Fibroblast of skin of scalp (primary cell): ENCODE results near the gene UGT1A4.
"Not testable (repeated sequence)": the region's sequence is repeated elsewhere in the genome, so short reads cannot be mapped to it uniquely, and the experiment has no call there.

ENCODE experiments used
- DNase-seq: peaks from one replicate; pipeline ENCODE4 v3.0.0-alpha.2; 2013

Gene UGT1A4

DNA sequence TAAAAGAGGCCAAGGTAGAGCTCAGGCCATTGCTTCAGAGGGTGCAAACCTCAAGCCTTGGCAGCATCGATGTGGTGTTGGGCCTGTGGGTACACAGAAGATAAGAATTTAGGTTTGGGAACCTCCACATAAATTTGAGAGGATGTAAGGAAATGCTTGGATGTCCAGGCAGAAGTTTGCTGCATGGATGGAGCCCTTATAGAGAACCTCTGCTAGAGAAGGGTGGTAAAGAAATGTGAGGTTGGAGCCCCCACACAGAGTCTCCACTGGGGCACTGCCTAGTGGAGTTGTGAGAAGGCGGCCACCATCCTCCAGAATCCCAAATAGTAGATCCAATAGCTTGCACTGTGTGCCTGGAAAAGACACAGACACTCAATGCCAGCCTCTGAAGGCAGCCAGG is 32.2 kb downstream of the UGT1A4 start:
- not testable (repeated sequence) for DNase-seq

DNA sequence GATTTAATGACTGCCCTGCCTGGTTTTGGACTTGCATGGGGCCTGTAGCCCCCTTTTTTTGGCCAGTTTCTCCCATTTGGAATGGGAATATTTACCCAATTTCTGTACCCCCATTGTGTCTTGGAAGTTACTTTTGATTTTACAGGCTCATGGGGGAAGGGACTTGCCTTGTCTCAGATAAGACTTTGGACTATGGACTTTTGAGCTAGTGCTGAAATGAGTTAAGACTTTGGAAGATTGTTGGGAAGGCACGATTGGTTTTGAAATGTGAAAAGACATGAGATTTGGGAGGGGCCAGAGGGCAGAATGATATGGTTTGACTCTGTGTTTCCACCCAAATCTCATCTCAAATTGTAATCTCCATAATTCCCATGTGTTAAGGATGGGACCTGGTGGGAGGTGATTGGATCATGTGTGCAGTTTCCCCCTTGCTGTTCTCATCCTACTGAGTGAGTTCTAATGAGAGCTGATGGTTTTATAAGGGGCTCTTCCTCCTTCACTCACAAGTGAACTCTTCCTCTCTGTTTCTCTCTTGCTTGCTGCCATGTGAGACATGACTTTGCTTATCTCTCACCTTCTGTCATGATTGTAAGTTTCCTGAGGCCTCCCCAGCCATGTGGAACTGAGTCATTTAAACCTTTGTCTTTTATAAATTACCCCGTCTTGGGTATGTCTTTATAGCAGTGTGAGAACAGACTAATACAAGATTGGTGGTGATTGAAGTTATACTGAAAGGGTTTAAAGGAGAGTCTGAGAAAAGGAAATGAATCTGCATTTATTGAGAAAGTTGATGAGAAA is 32.9 kb downstream of the UGT1A4 start:
- not testable (repeated sequence) for DNase-seq

DNA sequence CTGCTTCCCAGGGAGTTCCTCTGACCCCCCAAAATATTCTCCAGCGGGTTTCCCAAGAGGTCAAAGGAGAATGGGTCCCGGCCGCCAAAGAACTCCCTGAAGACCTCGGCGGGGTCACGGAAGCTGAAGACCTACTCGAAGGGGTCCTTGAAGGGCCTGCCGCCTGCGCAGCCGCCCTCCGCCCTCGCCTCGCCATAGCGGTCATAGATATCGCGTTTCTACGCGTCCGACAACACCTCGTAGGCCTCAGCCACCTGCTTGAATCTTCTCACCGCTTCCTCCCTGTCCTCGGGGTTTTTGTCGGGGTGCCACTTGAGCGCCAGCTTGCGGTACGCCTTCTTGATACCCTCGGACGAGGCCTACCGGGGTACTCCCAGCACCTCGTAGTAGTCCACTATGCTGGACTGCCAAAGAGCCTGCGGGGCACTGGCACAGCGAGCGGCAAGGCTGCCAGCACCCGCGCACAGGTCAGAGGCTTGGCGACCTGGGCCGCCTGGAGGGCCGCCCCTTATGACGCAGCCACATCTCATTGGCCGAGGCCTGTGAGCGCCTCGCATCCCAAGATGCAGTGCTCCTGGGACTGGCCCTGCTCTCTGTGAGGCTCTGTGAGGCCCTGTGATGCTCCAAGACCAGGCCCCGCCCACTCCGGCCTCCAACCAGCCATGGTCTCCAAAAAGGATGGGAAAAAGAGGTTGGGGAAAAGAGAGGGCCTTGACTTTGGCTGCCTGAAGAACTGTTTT is 36.5 kb downstream of the UGT1A4 start:
- no peak for DNase-seq

DNA sequence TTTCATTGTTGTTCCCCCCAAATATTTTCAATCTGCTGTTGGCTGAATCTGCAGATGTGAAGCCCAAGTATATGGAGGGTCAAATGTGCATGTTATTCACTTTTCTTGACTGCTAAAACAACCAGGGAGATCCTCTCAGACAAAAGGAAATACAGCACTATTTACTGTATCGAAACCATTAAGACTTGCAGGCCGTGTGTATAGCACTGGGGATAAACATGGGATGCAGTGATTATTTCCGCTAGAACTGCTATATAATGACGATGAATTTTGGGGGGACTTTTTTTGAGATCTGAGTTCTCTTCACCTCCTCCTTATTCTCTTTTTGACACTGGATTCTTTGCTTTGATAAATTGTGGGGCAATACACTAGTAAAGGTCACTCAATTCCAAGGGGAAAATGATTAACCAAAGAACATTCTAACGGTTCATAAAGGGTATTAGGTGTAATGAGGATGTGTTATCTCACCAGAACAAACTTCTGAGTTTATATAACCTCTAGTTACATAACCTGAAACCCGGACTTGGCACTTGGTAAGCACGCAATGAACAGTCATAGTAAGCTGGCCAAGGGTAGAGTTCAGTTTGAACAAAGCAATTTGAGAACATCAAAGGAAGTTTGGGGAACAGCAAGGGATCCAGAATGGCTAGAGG is 38.0 kb downstream of the UGT1A4 start:
- DNase-seq: no peak

DNA sequence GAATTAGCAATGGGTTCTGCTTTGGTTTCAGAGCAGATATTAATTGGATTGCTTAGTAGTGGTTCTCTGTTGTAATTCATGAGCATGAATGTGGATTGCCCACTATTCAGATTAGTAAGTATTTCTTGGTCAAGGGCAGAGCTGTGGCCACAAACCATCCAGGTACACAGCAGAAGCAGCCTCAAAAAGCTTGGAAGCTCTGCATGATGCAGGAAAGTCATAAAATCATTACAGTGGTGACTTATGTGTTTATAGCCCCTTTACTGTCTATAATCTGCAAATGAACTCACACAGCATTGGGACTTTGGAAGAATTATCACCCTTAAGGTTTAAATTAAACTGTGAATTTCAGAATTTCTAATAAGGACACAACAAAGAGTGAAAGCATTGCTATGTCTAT is 39.6 kb downstream of the UGT1A4 start:
- DNase-seq: no peak

DNA sequence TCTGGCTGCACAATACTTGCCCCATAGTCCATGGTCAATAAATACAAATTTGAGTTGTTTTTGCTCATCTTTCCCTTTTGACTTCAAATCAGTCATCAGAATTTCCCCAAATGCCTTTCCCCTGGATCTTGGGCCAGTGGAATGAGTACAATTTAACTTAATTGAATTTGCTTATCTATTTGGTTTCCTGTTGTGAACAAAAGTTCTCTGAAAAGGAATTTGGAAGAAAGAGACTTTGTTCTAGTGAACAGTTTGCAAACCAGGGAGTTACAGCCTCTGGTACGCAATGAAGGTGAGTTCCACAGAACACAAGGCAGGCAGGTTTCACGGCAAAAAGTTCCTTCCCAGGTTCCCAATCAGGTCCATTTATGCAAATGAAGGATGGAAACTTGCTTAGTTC is 40.3 kb downstream of the UGT1A4 start:
- DNase-seq: no peak

DNA sequence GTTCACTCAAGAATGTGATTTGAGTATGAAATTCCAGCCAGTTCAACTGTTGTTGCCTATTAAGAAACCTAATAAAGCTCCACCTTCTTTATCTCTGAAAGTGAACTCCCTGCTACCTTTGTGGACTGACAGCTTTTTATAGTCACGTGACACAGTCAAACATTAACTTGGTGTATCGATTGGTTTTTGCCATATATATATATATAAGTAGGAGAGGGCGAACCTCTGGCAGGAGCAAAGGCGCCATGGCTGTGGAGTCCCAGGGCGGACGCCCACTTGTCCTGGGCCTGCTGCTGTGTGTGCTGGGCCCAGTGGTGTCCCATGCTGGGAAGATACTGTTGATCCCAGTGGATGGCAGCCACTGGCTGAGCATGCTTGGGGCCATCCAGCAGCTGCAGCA is 41.5 kb downstream of the UGT1A4 start, which contains the start of gene UGT1A1:
Gene UGT1A1, plus strand, starts transcription at position 228 of the 400 bp plus-strand sequence. Its CDS starts 18 bp downstream, at position 246.
- no peak for DNase-seq

DNA sequence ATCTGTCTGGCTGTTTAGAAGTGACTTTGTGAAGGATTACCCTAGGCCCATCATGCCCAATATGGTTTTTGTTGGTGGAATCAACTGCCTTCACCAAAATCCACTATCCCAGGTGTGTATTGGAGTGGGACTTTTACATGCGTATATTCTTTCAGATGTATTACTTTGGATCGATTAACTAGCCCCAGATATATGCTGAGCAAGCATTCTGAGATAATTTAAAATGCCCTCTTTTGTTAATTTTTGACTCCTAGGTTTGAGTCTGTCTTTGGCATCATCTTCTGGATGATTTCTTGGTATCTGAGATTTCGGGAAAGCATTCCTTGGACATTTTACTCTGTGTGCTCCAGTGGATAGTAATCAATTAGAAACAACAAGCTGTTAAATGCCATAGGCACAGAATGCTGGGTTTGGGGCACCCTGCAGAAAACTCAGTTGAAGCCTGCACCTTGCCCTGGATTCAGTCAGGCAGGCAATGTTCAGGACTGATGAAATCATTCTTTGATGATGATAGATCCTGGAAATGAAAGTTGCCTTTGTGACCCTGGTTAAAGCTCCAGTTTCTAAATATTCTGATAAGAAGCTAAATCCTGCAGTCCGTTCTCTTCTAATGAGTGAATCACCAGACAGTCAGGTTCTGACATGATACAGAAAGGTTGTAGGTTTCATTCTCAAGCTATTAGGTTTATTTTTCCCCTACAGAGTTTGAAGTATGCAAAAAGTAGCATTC is 42.7 kb downstream of the UGT1A4 start:
- no peak for DNase-seq

DNA sequence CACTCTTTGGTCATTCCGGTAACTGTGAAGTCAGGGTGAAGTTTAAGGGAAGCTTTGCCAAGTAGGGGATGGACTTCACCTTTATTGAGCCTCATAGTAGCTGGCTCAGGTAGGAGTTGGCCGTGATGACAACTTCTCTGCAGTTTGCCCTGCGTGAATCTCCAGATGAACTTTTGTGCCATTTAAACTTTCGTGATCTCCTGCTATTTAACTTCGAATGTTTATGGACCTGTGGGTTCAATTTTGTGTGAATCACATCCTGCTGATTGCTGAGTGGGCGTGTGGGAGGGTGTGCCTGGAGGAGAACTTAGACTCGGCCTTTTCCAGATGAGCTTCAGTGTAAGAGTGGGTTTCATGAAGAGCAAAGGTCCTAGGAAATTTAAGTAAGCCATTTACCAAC is 45.7 kb downstream of the UGT1A4 start:
- no peak for DNase-seq

DNA sequence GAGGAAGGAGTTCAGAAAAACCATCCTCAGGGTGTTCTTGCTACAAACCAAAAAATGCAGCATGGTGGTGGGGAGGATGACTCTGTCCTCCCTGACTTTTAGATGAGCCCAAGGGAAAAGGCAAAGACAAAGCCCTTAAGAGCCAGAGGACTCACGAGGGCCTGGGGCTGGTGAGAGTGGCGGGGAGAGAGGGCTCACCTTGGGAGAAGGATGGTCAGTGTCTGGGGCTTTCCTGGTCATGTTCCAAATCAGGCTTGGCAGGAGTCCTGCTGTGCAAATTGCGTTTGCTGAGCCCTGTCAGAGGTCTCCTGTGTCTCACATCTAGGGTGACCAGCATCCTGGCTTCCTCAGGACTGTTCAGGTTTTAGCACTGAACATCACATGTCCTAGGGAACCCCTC is 46.2 kb downstream of the UGT1A4 start:
- DNase-seq: no peak

DNA sequence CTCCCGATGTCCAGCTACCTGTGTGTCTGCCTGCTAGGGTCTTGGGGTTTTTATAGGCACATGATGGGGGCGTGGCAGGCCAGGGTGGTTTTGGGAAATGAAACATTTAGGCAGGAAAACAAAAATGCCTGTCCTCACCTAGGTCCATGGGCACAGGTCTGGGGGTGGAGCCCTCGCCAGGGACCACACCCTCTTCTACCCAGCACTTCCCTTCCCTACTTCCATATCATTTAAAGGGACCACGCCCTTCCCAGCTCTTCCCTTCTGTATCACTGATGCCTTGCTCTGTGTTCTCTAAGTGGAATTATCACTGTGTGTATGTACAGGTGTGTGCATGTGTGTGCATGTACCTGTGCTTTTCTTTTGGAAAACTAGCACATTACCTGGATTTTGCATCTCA is 47.9 kb downstream of the UGT1A4 start:
- no peak for DNase-seq

DNA sequence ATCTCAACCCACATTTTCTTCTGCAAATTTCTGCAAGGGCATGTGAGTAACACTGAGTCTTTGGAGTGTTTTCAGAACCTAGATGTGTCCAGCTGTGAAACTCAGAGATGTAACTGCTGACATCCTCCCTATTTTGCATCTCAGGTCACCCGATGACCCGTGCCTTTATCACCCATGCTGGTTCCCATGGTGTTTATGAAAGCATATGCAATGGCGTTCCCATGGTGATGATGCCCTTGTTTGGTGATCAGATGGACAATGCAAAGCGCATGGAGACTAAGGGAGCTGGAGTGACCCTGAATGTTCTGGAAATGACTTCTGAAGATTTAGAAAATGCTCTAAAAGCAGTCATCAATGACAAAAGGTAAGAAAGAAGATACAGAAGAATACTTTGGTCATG is 49.5 kb downstream of the UGT1A4 start:
- DNase-seq: no peak

DNA sequence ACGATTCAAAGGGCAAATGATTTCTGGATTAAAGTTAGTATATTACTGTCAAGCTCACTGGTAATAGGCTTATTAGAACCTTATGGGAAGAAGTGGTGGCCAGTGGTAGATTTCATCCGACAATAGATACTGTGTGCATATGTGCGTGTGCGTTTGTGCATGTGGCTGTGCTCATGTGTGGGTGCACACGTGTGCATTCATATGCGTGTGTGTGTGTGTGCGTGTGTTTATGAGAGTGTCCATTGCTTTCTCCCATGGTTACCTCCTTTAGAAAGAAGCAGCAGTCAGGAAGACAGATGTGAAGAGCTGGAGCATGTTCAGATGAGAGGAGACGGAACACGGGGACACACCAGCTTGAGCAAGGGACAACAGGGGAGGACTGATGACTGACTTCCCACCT is 50.7 kb downstream of the UGT1A4 start:
- DNase-seq: no peak

DNA sequence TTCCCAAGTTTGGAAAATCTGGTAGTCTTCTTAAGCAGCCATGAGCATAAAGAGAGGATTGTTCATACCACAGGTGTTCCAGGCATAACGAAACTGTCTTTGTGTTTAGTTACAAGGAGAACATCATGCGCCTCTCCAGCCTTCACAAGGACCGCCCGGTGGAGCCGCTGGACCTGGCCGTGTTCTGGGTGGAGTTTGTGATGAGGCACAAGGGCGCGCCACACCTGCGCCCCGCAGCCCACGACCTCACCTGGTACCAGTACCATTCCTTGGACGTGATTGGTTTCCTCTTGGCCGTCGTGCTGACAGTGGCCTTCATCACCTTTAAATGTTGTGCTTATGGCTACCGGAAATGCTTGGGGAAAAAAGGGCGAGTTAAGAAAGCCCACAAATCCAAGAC is 53.6 kb downstream of the UGT1A4 start:
- DNase-seq: no peak

DNA sequence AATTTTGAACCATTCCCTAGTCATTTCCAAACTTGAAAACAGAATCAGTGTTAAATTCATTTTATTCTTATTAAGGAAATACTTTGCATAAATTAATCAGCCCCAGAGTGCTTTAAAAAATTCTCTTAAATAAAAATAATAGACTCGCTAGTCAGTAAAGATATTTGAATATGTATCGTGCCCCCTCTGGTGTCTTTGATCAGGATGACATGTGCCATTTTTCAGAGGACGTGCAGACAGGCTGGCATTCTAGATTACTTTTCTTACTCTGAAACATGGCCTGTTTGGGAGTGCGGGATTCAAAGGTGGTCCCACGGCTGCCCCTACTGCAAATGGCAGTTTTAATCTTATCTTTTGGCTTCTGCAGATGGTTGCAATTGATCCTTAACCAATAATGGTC is 54.0 kb downstream of the UGT1A4 start:
- DNase-seq: no peak

DNA sequence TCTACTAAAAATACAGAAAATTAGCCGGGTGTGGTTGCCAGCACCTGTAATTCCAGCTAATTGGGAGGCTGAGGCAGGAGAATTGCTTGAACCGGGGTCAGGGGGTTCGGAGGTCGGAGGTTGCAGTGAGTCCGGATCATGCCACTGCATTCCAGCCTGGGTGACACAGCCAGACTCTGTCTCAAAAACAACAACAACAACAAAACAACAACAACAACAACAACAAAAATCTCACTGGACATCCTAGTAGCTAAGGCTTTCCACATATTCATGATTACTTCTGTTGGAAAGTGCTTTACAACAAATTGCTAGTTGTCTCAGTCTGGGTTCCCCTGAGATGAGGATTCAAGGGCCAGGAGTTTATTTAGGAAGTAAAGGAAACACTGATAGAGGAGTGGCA is 55.3 kb downstream of the UGT1A4 start:
- no peak for DNase-seq

DNA sequence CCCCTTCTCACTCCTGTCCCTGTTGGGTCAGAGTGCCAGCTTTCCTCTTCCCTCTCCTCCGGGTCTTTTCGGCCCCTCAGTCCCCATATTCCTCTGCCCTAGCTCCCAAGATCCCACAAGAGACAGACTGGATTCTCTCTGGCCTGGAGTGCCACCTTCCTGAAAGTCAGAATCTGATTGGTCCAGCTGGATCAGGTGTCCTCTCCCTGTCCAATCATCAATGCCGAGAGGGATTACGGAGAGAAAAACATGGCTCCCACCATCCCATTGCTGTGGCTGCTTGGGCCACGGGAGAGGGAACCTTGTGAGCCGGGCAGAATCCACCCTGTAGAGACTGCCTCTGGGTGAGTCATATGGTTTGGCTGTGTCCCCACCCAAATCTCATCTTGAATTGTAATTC is 56.9 kb downstream of the UGT1A4 start:
- no peak for DNase-seq

DNA sequence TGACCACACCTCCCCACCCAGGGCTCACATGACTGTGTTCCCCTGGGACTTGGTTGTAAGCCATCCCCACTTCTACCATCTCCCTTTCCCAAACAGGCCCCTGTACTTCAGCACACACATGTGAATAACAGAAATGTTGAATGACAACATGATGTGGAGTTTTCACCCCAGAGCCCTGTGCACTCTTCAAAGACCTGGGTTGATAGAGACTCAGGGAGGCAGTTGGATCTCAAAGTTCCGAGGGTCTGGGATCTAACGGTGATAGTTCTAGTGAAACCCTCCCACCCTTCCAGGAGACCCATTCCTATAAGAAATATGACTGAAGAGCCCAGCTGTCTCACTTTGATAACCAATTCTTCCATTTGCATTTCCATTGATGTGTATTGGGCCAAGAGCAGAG is 59.5 kb downstream of the UGT1A4 start, which contains the start of gene MROH2A:
Gene MROH2A, plus strand, starts transcription at position 301 of the 400 bp plus-strand sequence. CDS start 1,029 bp downstream, outside the sequence.
- no peak for DNase-seq

DNA sequence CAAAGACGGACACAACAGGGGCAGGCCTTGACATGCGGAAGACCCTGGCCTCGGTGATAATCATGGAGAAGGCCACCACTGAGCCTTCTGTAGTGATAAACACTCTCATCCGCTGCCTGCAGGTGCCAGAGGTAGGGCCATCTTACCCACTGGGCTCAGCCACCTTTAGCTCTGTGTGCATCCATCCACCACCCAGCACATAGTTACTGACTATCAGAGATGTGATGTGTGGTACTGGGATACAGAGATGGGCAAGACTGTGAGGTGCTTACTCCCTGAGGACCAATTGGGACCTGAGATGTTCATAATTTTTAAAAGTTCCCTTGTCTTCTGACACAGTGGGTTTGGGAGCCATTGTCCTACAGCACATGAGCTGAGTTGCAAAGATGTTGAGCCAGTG is 61.2 kb downstream of the UGT1A4 start:
- DNase-seq: no peak

DNA sequence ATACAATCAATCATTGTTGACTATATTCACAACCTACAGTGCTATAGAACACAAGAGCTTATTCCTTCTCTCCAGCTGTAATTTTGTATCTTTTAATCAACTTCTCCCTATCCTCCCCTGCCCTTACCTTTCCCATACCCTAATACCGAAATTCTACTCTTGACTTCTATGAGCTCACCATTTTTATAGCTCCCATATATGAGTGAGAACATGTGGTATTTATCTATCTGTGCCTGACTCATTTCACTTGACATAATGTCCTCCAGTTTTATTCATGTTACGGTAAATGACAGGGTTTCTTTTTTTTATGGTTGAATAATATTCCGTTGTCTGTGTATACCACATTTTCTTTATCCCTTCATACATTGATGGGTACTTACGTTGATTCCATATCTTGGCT is 62.2 kb downstream of the UGT1A4 start:
- no peak for DNase-seq

DNA sequence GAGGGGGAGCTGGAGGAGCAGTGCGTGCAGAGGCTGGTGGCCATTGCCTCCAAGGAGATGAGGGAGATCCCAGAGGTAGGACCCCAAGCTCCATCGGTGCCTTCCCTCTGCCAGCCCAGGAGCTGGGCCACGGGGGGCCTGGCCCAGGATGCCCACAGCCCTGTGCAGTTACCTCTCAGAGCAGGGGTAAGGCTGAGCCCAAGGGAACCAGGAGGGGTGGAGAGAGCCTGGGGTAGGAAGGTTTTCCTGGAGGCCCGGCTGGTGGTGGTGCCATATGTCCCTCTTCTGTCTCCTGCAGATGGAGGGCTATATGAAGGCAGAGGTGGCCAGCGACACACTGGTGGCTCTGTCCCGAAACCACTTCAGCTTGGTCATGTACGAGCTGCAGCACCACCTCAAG is 71.0 kb downstream of the UGT1A4 start:
- DNase-seq: no peak

DNA sequence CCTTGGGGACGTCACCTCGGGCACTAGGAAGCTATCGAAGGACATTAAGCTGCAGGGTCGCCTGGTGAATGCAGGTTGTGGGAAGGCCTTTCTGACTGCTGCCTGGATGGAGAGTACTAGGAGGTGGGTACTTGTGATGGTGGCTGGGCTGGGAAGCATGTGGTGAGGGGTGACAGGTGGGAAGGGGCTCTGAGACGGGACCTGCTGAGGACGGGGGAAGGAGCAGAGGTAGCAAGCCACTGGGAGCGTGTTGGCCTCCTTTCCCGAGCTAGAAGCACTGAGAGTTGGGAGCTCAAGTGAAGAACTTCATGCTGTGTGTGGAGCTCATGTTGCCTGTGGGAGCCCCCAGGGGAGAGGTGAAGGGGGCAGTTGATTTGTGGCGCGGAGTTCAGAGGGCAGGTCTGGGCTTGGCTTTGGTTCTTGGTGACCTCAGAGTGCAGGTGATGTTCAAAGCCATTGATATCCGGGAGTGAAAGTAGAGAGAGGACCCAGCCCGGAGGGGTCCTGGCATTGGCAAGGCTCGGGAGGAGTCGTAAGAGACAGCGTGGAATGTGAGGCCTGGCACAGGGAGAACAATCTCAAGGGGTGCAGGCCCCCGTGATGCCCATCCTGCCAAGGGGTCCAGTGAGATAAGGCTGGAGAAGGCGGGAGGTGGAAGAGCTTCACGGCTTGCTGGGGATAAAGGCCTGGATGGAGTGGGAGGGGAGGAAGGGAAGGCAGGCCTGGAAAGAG is 72.8 kb downstream of the UGT1A4 start:
- DNase-seq: no peak
